GM19099 (cell line): ENCODE data around the gene NAP1L1.

Experiments
- POLR2A ChIP-seq: IDR thresholded peaks from 3 replicates; pipeline ENCODE4 v1.6.1; 2011; ENCODE audit warnings: low read depth; ENCODE audit not compliant: insufficient read length; ENCODE audit errors: extremely low read depth

Gene NAP1L1

GRCh38 chr12:76101739-76102385 lies 17.4 kb upstream of the NAP1L1 start:
- no peak for TF ChIP-seq POLR2A

DNA sequence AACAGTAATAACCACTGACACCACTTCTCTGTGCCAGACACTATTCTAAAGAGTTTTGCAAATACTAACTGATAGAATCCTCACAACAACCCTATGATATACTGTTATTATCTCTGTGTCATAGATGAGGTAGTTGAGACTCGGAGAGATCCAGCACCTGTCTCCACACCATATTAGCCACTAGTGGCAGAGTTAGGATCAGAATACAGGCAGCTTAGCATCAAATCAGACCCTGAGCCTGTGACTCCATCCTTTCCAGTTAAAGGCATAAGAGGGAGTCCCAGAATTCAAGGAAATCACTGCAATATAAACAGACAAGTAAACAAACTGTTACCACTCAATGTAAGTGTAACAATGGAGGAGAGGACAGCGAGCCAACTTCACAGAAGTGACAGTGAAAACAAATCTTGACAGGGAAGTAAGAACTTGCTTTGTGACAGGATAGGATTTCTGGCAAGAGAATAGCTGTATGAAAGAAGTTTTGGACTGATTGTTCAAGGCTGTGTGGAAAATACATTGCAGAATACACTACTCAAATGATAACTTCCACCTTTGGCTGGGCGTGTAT lies 11.7 kb upstream of the NAP1L1 start:
- no peak for TF ChIP-seq POLR2A

DNA sequence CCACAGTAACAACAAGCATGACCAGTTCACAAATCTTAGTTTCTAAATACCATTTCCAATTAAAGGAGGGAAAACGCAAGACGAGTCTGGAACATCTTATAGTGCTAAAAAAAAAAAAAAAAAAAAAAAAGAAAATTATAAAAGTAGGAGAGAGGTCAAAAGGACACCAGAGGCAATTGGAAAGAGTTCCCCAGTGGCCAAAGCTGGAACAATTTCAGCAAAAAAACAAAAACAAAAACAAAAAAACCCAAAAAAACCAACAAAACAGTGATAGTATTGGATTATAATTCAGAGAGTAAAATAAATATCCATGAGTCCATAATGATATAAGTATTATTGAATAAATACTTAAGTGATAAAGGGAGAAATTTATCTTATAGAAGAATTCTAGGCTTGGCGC lies 10.3 kb upstream of the NAP1L1 start:
- TF ChIP-seq POLR2A = no peak

DNA sequence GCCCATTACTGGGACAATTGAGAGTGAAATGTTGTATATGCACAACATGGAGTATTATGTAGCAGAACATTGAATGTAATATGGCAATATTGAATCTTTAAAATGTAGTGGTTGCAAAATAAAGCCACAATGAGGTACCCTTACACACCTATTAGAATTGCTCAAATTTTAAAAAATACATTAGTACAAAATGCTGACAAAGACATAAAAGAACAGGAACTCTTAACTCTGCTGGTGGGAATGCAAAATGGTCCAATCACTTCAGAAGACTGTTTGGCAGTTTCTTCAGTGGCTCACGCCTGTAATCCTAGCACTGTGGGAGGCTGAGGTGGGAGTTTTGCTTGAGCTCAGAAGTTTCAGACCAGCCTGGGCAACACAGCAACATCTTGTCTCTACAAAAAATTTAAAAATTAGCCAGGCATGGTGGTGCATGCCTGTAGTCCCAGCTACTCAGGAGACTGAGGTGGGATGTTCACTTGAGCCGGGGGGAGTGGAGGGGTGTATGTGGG lies 6.8 kb upstream of the NAP1L1 start:
- no peak for TF ChIP-seq POLR2A

- no peak for TF ChIP-seq POLR2A
Observed at GRCh38 chr12:76085520-76085868, 1.0 kb upstream of the NAP1L1 start.

- TF ChIP-seq POLR2A = no peak
Observed at GRCh38 chr12:76084863-76085519, 506 bp upstream of the NAP1L1 start.

GRCh38 chr12:76083246-76083903 lies 1.1 kb downstream of the NAP1L1 start:
- no peak for TF ChIP-seq POLR2A

DNA sequence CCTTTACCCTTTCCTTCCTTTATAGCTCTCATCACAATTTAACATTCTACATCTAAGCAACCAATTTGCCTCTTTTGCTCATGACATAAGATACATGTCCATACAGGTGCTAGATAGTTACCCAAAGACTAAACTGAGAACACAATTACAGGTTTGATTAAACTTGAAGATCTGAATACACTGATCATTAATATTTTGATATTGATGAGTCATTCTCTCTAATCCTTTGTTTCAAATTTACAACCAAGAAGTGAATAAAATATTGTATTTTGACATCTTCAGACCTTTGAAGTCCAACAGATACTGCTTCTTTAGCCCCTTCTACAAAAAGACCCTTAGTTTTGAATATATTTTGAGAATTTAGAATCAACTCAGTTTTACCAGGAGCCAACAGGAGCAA lies 2.6 kb downstream of the NAP1L1 start:
- no peak for TF ChIP-seq POLR2A

DNA sequence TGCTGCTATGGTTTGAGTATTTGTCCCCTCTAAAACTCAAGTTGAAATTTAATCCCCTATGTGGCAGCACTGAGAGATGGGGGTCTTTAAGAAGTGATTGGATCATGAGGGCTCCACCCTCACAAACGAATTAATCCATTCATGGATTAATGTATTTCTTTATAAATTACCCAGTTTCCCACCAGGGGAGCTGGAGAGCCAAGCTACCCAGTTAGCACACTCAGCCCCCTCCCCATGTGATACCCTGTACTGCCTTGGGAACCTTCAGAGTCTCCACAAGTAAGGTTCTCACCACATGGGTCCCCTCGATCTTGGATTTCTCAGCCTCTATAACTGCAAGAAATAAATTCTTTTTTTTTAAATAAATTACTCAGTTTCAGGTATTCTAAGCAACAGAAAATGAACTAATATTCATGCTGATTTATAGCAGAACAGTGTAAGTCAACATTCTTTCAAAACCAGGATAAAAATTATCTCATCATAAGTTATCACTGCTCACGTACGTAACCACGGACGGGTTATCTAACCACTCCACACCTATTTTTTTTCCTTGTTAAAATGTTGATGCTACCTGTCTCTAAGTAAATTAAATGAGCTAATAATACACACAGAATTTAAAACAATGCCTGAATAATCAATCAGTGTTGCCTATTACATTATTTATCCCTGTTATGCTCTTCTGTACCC lies 3.6 kb downstream of the NAP1L1 start:
- TF ChIP-seq POLR2A = no peak

- no peak for TF ChIP-seq POLR2A
Observed at GRCh38 chr12:76080017-76080728, 4.3 kb downstream of the NAP1L1 start.

DNA sequence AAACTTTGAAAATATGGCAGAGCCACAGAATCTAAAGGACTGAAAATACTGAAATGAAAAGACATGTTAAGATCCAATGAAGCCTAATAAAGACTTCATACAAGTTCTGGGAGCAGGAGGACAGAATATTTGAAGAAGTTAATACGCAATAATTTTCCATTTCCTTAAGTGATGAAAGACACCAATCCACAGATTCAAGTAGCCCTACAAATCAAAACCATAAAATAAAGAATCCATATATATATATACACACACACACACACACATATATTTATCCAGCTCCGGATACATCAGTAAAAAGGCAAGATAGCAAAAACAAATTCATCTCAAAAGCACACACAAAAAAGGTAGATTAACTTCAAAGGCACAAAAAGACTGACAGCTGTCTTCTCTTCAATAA lies 5.7 kb downstream of the NAP1L1 start:
- no peak for TF ChIP-seq POLR2A

DNA sequence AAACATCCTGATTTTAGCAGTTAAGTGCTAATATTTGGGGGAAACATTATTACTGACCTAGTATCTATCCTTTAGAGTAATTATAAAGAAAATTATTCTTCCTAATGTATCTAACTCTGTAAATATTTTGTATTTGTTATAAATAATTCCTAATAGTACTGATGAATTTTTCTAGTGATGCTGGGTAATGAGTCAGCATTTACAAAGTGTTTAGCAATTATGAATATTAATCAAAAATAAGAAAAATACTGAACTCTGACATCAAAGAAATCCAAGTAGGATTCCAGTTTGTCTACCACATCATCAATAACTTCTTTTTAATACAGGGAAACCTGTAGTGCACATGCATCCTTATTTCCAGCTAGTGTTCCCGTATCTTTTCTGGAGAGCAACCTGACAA lies 9.0 kb downstream of the NAP1L1 start:
- no peak for TF ChIP-seq POLR2A

GRCh38 chr12:76074701-76075336 lies 9.7 kb downstream of the NAP1L1 start:
- TF ChIP-seq POLR2A = no peak

DNA sequence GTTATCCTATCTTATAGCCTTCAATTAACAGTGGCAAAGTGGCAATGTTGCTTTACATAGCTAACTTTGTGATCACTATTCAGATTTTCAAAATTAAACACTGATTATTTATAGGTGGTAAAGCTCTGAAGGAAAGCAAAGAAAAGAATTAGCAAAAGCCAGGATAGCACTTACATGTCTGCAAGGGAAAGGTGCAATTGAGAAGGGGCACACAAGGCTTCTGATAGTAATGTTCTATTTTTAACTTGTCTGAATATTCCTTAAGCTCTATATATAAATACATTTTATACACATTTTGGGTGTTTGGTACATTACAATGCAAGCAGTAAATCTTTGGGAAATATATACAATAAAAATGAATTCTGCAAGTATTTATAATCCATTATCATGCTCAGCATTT lies 10.9 kb downstream of the NAP1L1 start:
- TF ChIP-seq POLR2A = no peak

DNA sequence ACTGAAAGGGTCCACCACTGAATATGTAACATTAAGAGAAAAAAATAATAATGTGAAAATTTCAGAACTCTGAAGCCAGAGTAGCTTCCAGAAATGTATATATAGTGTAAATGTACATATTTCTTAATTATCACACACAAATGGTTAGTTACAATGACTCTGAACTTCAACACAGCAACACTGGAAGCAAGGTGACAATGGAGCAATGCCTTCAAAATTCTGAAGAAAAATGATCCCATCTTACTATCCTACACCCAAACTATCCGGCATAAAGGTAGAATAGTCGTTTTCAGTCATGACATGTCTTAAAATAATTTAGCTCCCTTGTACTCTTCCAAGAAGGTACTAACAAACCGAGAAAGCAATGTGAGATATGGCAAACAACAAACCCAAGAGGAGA lies 11.9 kb downstream of the NAP1L1 start:
- TF ChIP-seq POLR2A = no peak

DNA sequence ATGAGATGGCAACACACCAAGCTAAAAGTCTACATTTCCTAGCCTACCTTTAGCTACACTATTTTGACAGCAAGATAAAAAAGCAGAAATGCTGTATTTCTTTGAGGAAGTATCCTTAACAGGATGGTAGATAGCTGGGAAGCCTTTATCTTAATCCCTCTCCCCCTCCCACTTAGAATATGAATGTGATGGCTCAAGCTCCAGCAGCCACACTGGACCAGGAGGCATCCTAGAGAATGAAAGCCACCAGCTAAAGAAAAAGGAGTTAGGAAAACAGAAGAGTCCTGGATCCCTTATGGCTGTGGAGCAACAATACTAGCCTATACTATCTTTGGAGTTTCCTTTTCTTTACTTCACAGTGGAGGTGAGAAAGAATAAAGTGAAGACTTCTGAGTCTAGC lies 15.1 kb downstream of the NAP1L1 start:
- TF ChIP-seq POLR2A = no peak
